PFSK-1 (cell line): ENCODE measurements around the gene TXNDC11.

Experiments
- POLR2AphosphoS5 ChIP-seq: IDR thresholded peaks from 2 replicates; pipeline ENCODE4 v1.6.1; 2012; ENCODE audit warnings: low read depth, mild to moderate bottlenecking, control low read depth, low read length, moderate library complexity
- TAF1 ChIP-seq: IDR thresholded peaks from 2 replicates; pipeline ENCODE4 v1.6.1; 2012; ENCODE audit warnings: low read length, control low read depth, borderline replicate concordance; ENCODE audit not compliant: insufficient read depth
- TF ChIP-seq, protein P1 (sequence below), 2 experiments: IDR thresholded peaks; 2 replicates each; pipeline versions ENCODE4 v1.6.1 to v1.8.0; 2011 to 2012; ENCODE audit warnings: low read depth in 2 of 2, low read length in 2 of 2, control low read depth in 1 of 2, inconsistent platforms in 1 of 2, mild to moderate bottlenecking in 1 of 2, moderate library complexity in 1 of 2; ENCODE audit not compliant: insufficient read depth in 1 of 2

DNA sequence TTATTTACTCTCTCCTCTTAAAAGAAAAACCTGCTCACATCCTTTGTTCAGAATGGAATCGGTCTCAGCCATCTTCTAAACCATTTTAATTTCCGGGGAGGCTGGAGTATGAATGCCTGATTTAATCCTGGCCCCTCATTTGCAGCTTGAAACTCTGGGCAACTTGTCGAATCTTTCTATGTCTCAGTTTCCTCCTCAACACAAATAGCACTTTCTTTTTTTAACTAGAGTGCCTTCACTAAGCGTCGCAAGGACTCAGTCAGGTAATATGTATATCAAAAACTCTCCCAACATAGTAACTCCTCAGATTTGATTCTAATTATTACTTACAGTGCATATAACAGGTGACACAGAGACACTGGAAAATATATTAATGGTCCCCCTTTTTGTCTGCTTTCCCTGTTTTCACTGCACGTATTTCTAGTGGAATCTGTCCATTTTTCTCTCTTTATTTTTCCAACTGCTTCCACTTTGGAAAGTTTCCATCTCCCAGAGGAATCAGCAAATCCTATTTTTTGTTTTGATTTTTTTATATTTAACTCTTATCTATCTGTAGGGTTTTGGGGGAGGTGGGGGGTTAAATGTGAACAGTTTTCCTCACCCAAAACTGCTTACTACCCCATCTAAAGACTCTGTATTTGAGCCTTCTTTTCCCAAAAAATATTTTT, 55.8 kb downstream of the TXNDC11 start:
- TF ChIP-seq, protein P1, sequence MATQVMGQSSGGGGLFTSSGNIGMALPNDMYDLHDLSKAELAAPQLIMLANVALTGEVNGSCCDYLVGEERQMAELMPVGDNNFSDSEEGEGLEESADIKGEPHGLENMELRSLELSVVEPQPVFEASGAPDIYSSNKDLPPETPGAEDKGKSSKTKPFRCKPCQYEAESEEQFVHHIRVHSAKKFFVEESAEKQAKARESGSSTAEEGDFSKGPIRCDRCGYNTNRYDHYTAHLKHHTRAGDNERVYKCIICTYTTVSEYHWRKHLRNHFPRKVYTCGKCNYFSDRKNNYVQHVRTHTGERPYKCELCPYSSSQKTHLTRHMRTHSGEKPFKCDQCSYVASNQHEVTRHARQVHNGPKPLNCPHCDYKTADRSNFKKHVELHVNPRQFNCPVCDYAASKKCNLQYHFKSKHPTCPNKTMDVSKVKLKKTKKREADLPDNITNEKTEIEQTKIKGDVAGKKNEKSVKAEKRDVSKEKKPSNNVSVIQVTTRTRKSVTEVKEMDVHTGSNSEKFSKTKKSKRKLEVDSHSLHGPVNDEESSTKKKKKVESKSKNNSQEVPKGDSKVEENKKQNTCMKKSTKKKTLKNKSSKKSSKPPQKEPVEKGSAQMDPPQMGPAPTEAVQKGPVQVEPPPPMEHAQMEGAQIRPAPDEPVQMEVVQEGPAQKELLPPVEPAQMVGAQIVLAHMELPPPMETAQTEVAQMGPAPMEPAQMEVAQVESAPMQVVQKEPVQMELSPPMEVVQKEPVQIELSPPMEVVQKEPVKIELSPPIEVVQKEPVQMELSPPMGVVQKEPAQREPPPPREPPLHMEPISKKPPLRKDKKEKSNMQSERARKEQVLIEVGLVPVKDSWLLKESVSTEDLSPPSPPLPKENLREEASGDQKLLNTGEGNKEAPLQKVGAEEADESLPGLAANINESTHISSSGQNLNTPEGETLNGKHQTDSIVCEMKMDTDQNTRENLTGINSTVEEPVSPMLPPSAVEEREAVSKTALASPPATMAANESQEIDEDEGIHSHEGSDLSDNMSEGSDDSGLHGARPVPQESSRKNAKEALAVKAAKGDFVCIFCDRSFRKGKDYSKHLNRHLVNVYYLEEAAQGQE (IDR thresholded peaks at IDR 0.05; ENCODE audit: insufficient read depth in 1 of 2, low read depth in 2 of 2, low read length in 2 of 2), result no peak
- no peak for TF ChIP-seq POLR2AphosphoS5
- no peak for TF ChIP-seq TAF1
